GM19238 (cell line): Measurements from ENCODE around the gene SCAF1.
"Not testable (repeated sequence)": the region's sequence is repeated elsewhere in the genome, so short reads cannot be mapped to it uniquely, and the experiment has no call there.

Experiments
- DNase-seq: peaks from one replicate; pipeline ENCODE4 v3.0.0; 2011; ENCODE audit warnings: low spot score; ENCODE audit not compliant: insufficient read length

The SCAF1 gene

DNA sequence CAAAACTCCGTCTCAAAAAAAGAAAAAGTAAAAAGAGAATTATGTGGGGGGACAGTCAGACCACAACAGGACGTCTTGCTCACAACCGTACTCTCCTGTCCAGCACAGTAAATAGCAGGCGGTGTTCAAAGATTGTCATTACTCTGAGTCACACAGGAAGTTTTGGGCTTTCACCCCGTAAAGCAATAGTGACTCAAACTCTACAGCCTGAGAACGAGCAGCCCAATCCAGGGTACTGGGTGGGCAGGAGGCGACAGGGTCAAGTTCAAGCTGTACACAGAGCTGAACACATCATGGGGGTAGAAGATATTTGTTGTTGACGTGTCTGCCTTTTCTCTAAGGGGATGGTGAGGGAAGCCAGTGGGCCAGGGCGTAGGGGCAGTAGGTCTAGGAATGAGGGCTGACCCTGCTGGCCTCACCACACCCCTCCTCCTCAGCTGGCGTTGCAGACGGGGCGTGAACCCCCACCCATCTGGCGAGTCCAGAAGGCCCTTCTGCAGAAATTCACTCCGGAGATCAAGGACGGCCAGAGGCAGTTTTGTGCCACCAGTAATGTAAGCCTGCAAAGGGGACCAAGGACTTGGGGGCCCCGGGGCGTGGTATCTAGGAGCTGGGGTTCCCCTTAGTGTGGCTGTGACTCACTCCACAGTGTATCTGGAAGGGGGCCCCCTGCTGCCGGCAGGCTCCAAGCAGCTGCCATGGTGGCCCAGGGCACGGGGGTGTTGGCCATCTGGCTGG is 27.7 kb upstream of the SCAF1 start:
- DNase-seq: no peak

DNA sequence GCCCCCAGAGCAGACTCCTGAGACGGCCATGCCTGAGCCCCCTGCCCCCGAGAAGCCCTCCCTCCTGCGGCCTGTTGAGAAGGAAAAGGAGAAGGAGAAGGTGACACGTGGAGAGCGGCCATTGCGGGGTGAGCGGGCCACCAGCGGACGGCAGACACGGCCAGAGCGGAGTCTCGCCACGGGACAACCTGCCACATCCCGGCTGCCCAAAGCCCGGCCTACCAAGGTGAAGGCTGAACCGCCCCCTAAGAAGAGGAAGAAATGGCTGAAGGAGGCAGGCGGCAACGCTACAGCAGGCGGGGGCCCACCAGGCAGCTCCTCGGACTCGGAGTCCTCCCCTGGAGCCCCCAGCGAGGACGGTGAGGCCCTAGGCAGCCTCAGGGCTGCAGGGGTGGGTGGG is 26.1 kb upstream of the SCAF1 start:
- no peak for DNase-seq

DNA sequence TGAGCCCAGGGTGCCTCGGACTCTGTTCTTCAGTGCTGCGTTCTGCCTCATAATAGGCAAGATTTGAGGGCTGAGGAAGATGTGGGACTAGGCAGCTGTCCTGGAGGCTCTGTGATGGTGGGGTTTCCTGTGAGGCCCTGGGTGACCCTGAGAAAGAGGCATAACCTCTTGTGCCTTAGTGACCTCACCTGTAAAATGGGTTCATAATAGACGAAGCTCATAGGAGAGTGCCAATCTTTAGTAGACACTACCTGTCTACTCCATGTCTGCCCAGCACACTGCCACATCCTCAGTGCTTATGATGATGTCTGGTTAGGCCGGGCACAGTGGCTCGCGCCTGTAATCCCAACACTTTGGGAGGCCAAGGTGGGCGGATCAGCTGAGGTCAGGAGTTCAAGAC is 25.5 kb upstream of the SCAF1 start:
- DNase-seq: no peak

DNA sequence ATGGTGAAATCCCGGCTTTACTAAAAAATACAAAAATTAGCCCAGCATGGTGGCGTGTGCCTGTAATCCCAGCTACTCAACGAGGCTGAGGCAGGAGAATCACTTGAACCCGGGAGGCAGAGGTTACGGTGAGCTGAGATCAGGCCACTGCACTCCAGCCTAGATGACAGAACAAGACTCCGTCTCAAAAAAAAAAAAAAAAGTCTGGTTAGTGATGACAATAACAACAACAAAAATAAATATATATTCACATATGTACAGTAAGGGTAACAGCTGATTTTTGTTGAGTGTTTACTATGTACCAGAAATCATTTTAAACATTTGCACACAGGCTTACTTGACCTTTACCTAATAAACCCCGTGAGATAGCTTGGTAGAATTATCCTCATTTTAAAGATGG is 25.1 kb upstream of the SCAF1 start:
- no peak for DNase-seq

DNA sequence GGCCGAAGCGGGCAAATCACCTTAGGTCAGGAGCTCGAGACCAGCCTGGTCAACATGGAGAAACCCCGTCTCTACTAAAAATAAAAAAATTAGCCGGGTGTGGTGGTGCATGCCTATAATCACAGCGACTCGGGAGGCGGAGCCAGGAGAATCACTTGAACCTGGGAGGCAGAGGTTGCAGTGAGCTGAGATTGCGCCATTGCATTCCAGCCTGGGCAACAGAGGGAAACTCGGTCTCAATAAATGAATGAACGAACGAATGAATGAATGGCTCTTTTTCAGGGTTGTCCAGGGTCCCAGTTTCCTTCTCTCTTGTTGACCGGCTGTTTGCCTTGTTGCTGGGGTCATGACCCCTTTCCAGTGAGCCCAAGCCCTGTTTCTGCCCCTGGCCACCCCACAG is 24.1 kb upstream of the SCAF1 start:
- not testable (repeated sequence) for DNase-seq

DNA sequence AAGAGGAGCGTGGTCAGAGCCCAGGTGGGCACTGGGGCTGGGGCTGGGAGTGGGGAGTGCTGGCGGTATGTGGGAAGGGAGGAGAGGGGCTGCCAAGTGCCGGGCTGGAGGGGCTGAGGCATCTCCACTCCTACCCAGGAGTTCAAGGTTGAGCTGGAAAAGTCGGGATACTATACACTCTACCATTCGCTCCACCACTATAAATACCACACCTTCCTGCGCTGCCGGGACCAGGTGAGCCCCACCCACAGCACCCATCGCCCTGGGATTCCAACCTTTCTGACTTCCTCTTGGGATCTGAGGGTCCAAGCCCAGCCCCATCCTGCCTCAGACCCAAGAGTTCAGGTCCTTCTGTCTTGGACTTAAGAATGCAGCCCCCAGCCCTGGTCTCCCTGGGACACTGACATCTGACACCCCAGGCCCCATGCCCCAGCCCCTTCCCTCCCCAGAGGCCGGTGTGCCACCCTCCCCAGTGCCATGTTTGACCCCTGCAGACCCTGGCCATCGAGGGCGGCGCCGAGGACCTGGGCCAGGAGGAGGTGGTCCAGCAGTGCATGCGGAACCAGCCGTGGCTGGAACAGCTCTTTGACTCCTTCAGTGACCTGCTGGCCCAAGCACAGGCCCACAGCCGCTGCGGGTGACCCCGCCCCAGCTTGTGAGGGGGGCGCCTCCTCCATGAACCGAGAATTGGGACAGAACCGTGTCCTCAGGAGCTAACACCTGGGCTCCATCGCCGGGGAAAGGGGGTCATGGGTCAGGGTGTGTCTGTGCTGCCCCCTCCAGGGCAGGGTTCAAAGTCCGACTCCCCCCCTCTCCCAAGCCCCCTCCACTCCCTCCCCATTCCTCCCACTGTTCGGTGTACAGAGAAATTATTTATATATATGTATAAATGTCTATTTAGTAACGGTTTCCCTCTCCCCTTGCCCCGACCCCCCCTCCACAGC is 16.8 kb upstream of the SCAF1 start:
- DNase-seq: no peak

DNA sequence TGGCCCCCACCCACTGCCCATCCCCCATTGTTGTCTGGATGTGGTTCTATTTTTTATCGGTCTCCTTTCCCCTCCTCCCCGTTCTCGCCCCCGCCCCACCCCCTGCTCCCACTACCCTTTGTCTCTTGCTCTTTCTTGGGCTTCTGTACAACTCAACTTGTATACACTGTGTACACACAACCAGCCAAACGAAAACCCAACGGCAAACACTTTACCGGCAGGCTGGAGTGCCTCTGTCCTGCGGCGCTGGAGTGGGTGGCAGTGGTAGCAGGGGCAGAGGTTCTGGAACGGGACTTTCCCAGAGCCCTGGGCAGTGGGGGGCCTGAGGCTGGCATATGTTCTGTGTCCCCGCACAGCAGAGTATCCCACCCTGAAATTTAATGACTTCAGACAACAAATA is 15.8 kb upstream of the SCAF1 start:
- no peak for DNase-seq

DNA sequence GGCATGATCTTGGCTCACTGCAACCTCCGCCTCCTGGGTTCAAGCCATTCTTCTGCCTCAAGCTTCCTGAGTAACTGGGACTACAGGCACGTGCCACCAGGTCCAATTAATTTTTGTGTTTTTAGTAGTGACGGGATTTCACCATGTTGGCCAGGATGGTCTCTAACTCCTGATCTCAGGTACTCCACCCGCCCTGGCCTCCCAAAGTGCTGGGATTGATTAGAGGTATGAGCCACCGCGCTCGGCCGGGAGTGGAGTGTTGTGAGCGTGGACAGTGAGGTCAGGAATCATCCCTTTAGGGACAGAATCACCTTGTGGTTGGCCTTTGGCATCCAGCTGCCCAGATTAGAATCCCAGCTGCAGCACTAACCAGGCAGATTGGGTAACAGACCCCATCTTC is 12.3 kb upstream of the SCAF1 start:
- no peak for DNase-seq

DNA sequence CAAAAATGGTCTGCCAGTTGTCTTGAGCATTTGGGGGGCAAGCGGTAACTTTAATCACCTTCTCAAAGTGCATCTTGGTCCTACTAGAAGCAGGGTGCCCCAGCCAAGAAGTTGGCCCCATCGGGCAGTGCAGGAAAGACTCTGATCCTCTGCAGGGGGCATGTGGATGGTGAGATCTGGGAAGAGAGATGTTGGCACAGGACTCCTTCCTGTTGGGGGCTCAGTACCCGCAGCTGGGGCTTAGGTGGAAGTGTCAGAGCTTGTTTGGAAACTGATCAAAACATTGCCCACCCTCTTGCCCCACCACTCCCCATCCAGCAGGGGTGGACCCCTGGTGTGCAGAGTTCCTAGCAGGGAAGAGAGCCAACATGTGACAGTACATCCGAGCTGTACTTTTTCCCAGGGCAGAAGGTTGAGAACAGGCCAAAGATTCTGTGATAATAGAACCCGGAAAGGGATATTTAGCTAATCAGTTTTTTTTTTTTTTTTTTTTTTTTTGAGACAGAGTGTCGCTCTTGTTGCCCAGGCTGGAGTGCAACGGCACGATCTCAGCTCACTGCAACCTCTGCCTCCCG is 10.9 kb upstream of the SCAF1 start:
- no peak for DNase-seq

DNA sequence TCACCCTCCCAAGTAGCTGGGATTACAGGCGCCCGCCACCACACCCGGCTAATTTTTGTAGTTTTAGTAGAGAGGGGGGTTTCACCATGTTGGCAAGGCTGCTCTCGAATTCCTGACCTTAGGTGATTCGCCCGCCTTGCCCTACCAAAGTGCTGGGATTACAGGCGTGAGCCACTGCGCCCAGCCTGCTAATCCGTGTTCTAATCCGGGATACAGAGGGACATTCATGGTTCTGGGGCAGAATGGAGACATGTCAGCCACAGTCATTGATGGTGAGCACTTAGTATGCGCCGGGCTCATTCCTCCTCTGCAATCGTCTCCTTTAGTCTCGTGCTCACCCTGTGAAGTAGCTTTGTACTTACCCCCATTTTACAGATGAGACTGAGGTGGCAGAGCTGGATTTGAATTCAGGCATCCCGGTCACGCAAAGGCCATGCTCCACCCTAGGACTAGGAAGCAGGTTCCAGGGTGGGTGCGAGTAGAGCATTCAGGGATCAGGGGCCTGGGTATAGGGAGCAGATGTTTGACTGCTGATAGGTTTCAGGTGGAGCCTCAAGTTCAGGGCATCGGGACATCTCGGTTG is 10.3 kb upstream of the SCAF1 start:
- DNase-seq: no peak

DNA sequence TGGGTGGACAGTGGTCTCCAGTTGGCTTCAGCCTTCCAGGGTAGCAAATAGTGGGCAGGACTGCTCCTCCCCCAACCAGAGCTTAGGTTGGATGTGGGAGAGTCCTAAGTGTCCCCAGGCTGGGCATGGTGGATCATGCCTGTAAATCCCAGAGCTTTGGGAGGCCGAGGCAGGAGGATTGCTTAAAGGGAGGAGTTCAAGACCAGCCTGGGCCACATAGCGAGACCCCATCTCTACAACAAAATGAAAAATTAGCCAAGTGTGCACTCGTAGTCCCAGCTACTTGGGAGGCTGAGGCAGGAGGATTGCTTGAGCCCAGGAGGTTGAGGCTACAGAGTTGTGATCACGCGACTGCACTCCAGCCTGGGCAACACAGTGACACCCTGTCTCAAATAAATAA is 9.4 kb upstream of the SCAF1 start:
- DNase-seq: no peak

DNA sequence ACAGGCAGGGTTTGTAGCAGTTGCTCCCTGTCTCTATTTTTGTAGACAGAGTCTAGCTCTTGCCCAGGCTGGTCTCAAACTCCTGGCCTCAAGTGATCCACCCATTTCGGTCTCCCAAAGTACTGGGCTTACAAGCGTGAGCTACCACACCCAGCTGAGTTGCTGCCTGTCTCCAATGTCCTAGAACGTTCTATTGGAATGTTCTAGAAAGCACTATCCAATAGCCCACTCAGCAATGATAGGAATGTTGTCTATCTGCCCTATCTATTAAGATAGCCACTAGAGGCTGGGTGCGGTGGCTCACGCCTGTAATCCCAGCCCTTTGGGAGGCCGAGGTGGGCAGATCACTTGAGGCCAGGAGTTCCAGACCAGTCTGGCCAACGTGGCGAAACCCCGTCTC is 8.7 kb upstream of the SCAF1 start:
- not testable (repeated sequence) for DNase-seq

DNA sequence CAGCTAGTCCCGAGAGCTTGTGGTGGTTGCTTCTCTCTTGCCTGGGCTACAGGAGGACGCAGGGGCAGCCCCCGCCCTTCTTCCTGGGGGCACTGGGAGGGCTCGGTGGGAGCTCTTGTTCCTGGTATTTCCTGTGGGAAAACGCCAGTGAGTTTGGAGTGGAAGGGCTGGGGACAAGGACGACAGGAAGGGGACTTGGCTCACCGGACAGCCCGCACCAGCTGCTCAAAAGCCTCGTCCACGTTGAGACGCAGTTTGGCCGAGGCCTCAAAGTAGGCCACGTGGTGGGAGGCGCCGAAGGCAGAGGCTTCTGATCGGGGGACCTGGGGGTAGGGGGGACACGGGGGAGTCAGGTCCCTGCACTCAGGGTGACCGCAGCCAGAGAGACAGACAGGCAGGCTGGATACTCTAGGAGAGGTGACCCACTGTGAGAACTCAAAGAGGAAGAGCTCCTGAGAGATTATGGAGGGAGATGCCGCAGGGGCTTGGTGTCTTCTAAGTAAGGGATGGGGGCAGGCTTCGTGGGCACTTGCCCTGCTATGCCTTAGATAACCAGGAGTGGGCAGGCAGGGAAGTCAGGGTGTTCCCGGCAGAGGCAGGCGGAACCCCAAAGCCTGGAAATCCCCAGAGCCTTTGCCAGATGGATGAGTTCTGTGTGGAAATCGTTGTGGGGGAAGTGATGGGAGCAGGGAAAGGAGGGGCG is 6.3 kb upstream of the SCAF1 start:
- DNase-seq: no peak

DNA sequence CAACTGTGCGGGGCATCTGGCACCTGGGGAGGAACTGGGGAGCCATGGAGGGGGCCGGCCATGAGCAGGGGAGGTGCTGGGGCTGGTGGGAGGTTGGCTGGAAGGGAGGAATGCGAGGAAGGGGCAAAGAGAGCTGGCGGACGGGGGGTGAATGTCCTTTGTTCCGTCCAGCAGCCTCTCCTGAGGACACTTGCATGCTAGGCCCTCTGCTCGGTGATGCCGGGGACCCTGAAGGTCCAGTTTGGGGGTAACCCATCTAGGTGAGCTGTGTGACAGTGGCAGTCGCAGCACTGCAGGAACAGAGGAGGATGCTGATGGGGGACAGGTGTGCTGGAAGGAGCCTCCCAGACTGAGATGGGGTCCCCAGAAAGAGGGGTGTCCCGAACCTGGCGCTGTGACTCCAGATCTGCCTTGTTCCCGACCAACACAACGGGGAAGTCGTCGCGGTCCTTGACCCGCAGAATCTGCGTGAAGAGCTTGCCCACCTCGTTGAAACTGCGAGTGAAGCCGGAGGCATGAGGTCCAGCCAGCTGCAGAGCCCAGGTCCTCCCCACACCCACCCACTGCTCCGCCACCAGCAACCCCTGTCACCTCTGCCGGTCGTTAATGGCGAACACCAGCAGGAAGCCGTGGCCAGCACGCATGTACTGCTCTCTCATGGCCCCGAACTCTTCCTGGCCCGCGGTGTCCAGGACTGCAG is 5.6 kb upstream of the SCAF1 start:
- DNase-seq: no peak

DNA sequence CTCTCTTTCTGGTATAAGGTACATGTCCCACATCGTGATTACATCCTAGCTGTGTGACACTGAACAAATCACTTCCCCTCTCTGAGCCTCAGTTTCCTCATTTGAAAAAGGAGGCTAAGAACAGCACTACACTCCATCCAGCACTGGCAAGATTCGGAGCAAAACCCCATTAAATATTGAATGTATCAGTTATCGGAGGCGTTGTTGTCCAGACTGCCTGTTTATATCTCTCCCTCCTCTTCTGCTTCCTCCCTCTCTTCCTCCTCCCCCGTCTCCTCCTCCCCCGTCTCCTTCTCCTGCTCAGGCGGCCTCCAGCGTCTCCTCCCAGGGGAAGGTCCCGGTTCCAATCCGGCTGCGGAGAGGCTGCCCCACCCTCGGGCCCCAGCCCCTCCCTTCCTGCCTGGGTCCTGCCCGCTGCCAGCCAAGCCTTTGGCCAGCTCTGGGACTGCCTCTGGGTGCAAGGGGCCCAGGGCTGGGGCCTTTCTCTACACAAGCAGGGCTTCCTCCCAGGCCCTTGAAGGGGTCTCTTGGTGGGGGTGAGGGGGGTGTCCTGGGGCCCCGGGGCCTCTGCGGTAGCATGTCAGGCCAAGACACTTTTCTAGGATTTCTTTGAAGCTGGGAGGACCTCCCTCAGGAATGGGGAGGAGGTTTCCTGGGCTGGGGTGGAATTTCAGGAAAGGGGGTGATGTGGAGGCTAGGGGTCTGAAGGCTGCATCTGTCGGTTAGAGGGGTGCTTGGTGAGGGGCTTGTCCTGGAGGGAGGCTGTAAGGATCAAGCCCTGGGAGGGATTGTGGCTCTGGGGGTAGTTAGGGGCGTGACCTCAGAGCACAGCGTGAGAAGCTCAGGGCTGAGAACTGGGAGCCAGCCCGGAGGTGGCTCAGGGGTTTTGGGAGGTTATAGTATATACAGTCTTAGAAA is 3.9 kb upstream of the SCAF1 start:
- no peak for DNase-seq

DNA sequence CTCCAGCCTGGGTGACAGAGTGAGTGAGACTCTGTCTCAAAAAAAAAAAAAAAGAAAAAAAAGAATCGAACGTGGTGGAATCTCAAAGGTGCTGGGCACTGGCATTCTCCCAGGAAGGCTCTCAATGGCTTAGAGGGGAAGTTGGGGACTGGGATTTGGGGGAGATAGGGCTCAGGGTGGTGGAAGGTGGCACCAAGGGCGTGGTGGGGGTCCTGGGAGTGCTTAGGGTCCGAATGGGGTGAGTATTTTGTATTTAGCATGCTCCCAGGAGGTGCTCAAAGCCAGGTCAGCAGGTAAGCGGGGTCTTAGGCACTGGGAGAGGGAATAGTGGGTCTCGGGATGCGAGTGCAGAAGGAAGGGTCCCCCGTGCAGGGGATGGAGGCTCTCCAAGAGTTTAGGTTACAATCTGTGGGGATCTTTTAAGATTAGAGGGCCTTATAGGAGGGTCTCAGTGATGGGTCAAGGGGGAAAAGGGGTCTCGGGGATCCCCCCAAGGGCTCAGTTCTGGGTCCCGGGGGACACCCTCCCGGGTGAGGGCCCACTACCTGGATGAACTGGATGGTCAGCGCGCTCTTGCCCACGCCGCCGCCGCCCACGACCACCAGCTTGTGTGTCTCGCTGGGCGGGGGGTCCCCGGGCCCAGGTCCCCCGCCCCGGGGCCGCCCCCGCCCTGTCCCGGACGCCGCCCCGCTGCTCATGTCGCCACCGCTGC is 2.5 kb upstream of the SCAF1 start:
- DNase-seq: no peak

DNA sequence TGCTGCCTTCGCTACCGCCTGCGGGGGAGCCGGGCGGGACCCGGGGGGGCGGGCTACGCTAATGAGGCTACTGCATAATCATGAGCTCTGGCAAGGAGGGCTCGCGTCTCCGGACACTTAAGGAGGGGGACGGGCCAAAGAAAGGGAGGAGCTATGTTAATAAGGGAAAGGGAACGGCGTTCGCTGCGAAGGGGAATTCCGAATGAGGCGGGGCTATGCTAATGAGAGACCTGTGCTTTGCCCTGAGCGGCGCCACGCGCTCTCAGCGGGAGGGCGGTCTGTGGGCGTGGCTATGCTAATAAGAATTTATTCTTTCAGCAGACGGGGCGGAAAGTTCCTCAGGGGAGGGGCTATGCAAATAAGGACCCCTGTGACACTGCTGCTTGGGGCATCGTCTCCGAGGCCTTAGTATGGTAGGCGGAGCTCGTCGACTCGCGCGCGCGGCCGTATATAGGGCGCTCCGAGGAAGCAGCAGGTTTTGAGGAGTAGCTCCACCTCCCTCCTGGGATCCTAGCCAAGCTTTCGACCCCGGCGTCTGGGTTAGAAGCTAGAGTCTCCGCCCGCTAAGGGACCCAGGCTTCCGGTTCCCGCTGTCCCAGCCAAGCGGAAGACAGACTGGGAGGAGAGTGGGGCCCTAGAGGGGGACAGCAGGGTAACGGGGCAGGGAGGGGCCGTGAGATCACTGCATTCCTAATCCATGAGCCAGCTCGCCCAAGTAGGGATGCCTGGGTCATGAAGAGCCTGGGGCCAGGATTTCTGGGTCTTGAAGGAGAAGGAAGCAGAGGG is 1.7 kb upstream of the SCAF1 start, which contains the start of gene RRAS:
RRAS (minus strand) TSS at position 31 of the 786 bp plus-strand sequence. CDS start 45 bp downstream, outside the sequence.
- peak; percentile 92 for DNase-seq

DNA sequence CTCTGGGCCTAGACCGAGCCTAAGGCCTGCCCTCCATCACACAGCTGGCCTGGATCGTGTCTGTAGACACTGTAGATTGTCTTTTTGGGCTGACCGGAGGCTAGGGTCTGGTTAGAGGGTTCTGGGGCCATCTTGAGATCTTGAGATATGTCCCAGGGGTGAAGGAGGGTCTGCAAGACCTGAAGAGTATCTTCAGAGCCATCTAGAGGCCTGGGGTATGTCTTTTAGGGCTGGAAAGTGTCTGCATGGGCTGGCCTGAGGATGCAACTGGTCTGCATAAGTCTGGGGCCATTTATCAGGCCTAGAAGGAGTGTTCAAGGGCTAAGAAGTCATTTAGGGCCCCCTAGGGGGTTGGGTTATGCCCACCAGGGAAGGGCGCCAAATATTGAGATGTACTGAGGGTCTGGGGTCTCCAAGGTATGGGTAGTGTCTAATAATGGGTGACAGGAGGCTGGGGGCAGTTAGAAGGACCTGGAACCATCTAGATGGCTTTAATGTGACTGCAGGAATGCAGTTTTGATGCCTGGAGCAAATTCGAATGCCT is 555 bp downstream of the SCAF1 start:
- no peak for DNase-seq
